Fibroblast of lung (primary cell): ENCODE results near the gene MYO1D. TPM values are rescaled to one million over a fixed set of nuclear protein-coding genes. Genes with fewer than 3 reads are reported as not detected.
"Not testable (repeated sequence)": the region's sequence is repeated elsewhere in the genome, so short reads cannot be mapped to it uniquely, and the experiment has no call there.

Experiments
- DNase-seq, 2 donors: peaks; one replicate each; pipeline versions ENCODE4 v3.0.0 to v3.0.0-alpha.2; 2010; ENCODE audit warnings: low read depth in 2 of 2
- H2AFZ ChIP-seq: 2 replicates; pipeline ENCODE4 v1.5.1; 2012; ENCODE audit warnings: low read length, control low read depth, inconsistent platforms
- H3K27ac ChIP-seq: 2 replicates; pipeline ENCODE4 v1.5.1; 2011; ENCODE audit warnings: low read length, control low read depth; ENCODE audit not compliant: insufficient read depth
- H3K27me3 ChIP-seq: 2 replicates; pipeline ENCODE4 v1.5.1; 2011; ENCODE audit warnings: mild to moderate bottlenecking, low read length; ENCODE audit not compliant: control insufficient read depth, insufficient read depth
- H3K36me3 ChIP-seq: 2 replicates; pipeline ENCODE4 v1.5.1; 2011; ENCODE audit warnings: low read length; ENCODE audit not compliant: control insufficient read depth, insufficient read depth
- H3K4me1 ChIP-seq: 2 replicates; pipeline ENCODE4 v1.5.1; 2011; ENCODE audit warnings: low read length; ENCODE audit not compliant: control insufficient read depth, insufficient read depth; ENCODE audit errors: extremely low read depth
- H3K4me2 ChIP-seq: 2 replicates; pipeline ENCODE4 v1.5.1; 2011; ENCODE audit warnings: low read length, control low read depth; ENCODE audit not compliant: insufficient read depth; ENCODE audit errors: extremely low read depth
- H3K4me3 ChIP-seq, 4 experiments: fragments of 200-600 bp in 1 of 4; sonication (generic) in 1 of 4; replicated peaks in 1 of 4; 2 replicates each; pipeline ENCODE4 v1.5.1; 2011 to 2016; ENCODE audit warnings: low read length in 4 of 4, low read depth in 3 of 4, mild to moderate bottlenecking in 3 of 4, control low read depth in 2 of 4, inconsistent platforms in 1 of 4, mixed read lengths in 1 of 4; ENCODE audit not compliant: insufficient read depth in 1 of 4; ENCODE audit errors: control extremely low read depth in 1 of 4
- H3K79me2 ChIP-seq: 2 replicates; pipeline ENCODE4 v1.5.1; 2012; ENCODE audit warnings: mild to moderate bottlenecking, low read length, inconsistent platforms; ENCODE audit not compliant: control insufficient read depth, insufficient read depth
- H3K9ac ChIP-seq: 2 replicates; pipeline ENCODE4 v1.5.1; 2011; ENCODE audit warnings: mild to moderate bottlenecking, low read length, control low read depth; ENCODE audit not compliant: insufficient read depth
- H3K9me3 ChIP-seq: 2 replicates; pipeline ENCODE4 v1.5.1; 2012; ENCODE audit warnings: low read depth, low read length; ENCODE audit not compliant: control insufficient read depth, insufficient read depth
- H4K20me1 ChIP-seq: 2 replicates; pipeline ENCODE4 v1.5.1; 2011; ENCODE audit warnings: low read length; ENCODE audit not compliant: control insufficient read depth, insufficient read depth; ENCODE audit errors: extremely low read depth
- EZH2 ChIP-seq: IDR thresholded peaks from 2 replicates; pipeline ENCODE4 v1.5.1; 2012; ENCODE audit warnings: low read length, control low read depth, mild to moderate bottlenecking; ENCODE audit errors: missing control alignments
- polyA plus RNA-seq, 2 donors: library from polyadenylated mRNA; depleted of rRNA in 1 of 2; stranded (reverse) in 1 of 2; unstranded in 1 of 2; fragments of >200 nt; gene quantifications; 2 replicates each; pipeline ENCODE4 v1.2.1, GENCODE V29; 2011 to 2012; ENCODE audit warnings: missing spikeins in 1 of 2
- total RNA-seq: library from RNA; depleted of rRNA; stranded (reverse); fragments of >200 nt; gene quantifications from 2 replicates; pipeline ENCODE4 v1.2.1, GENCODE V29; 2014
- TF ChIP-seq, protein P1 (sequence below), 2 donors: IDR thresholded peaks in 1 of 2; conservative IDR thresholded peaks in 1 of 2; 1 replicate in 1 of 2; 2 replicates in 1 of 2; pipeline ENCODE4 v1.5.1; 2011 to 2012; ENCODE audit warnings: low read length in 2 of 2, control low read depth in 1 of 2, inconsistent platforms in 1 of 2, low read depth in 1 of 2, mild to moderate bottlenecking in 1 of 2

The MYO1D gene
- total and polyA plus RNA-seq, 2 donors (not counting 1 experiment from before 2014, with no cell fraction given): 35.0 to 46.6 TPM

DNA sequence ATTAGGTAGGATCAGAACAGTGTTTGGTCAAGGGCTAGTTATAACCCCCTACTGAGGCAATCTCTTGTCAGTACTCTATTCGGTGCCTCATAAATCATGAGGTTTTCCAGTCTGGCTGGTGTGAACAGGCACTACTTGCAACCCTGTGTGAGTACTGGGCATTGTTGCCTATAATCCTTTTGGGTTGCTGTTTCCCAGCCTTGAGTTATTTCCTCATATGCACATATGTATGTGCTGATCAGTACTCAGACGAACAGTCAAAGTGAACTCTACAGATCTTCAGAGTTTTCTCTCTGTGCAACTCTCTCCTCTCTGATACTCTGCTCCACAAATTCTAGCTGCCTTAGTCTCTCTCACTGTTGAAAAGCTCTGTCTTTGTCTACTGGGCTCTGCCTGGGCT is 225.8 kb downstream of the MYO1D start:
- TF ChIP-seq, protein P1, sequence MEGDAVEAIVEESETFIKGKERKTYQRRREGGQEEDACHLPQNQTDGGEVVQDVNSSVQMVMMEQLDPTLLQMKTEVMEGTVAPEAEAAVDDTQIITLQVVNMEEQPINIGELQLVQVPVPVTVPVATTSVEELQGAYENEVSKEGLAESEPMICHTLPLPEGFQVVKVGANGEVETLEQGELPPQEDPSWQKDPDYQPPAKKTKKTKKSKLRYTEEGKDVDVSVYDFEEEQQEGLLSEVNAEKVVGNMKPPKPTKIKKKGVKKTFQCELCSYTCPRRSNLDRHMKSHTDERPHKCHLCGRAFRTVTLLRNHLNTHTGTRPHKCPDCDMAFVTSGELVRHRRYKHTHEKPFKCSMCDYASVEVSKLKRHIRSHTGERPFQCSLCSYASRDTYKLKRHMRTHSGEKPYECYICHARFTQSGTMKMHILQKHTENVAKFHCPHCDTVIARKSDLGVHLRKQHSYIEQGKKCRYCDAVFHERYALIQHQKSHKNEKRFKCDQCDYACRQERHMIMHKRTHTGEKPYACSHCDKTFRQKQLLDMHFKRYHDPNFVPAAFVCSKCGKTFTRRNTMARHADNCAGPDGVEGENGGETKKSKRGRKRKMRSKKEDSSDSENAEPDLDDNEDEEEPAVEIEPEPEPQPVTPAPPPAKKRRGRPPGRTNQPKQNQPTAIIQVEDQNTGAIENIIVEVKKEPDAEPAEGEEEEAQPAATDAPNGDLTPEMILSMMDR (conservative IDR thresholded peaks at IDR 0.05 in 1 of 2, IDR thresholded peaks at IDR 0.05 in 1 of 2; ENCODE audit: low read depth in 1 of 2, low read length in 2 of 2): no peak
- TF ChIP-seq EZH2: no peak
- Histone ChIP-seq H3K27me3 (no peaks in the 10 kb centered on the region), H3K4me2 (no peak overlapping the region), H3K9ac (no peak overlapping the region), H3K9me3 (no peaks in the 10 kb centered on the region), H3K4me3 (no peak overlapping the region), H3K79me2 (no peaks in the 10 kb centered on the region), H3K36me3 (no peaks in the 10 kb centered on the region), H2AFZ (no peak overlapping the region), H3K4me1 (no peaks in the 10 kb centered on the region), H3K27ac (no peak overlapping the region), H4K20me1 (no peaks in the 10 kb centered on the region)
- DNase-seq: no peak

DNA sequence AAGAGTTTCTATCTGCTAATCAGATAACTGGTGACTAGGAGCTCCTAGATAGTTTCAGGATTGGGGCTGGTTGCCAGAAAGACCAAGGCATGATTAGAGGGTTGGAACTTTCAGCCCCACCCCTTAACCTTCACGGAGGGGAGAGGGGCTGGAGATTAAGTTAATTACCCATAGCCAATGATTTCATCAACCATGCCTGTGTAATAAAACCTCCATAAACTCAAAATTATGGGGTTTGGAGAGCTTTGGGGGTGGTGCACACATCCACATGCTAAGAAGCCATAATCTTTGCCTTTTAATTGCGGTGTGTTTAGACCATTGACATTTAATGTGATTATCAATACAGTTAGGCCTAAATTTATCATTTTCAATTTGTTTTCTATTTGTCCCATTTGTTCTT is 228.5 kb downstream of the MYO1D start:
- Histone ChIP-seq H3K27ac (no peak overlapping the region), H2AFZ (no peak overlapping the region), H3K9me3 (no peaks in the 10 kb centered on the region), H4K20me1 (no peaks in the 10 kb centered on the region), H3K4me2 (no peak overlapping the region), H3K9ac (no peak overlapping the region), H3K36me3 (no peaks in the 10 kb centered on the region), H3K79me2 (no peaks in the 10 kb centered on the region), H3K4me1 (no peaks in the 10 kb centered on the region), H3K4me3 (no peak overlapping the region), H3K27me3 (no peaks in the 10 kb centered on the region)
- TF ChIP-seq, protein P1 (conservative IDR thresholded peaks at IDR 0.05 in 1 of 2, IDR thresholded peaks at IDR 0.05 in 1 of 2; ENCODE audit: low read depth in 1 of 2, low read length in 2 of 2): no peak
- TF ChIP-seq EZH2: no peak
- no peak for DNase-seq

DNA sequence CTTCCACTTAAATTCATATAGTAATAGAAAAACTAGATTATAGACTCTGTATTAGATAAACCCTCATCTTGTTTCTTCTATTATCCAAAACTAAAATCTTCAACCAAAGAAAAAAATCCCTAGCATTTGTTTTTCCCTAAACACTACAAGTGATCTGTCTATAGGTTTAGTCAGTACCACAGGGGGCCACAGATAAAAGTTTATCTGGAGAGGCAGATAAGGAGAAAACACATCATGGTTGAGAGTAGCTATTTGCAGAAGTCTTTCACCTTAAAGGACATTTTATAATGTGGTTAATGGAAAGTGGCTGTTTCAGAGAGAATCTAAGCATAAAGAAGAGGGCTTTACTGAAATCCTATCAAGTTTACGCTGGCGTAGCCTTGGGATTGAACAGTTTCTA is 230.0 kb downstream of the MYO1D start:
- TF ChIP-seq EZH2: no peak
- TF ChIP-seq, protein P1 (conservative IDR thresholded peaks at IDR 0.05 in 1 of 2, IDR thresholded peaks at IDR 0.05 in 1 of 2; ENCODE audit: low read depth in 1 of 2, low read length in 2 of 2): no peak
- H4K20me1 ChIP-seq: no peaks in the 10 kb centered on the region
- no peak overlapping the region for H3K4me3 ChIP-seq

DNA sequence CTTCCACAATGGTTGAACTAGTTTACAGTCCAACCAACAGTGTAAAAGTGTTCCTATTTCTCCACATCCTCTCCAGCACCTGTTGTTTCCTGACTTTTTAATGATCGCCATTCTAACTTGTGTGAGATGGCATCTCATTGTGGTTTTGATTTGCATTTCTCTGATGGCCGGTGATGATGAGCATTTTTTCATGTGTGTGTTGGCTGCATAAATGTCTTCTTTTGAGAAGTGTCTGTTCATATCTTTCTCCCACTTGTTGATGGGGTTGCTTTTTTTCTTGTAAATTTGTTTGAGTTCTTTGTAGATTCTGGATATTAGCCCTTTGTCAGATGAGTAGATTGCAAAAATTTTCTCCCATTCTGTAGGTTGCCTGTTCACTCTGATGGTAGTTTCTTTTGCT is 235.4 kb downstream of the MYO1D start:
- not testable (repeated sequence) for H3K79me2 ChIP-seq, H2AFZ ChIP-seq, H3K27ac ChIP-seq, DNase-seq, H3K9ac ChIP-seq, H4K20me1 ChIP-seq, H3K4me1 ChIP-seq, H3K4me2 ChIP-seq, H3K27me3 ChIP-seq, H3K9me3 ChIP-seq, H3K36me3 ChIP-seq, H3K4me3 ChIP-seq

More for the DNA sequence above, 230.0 kb downstream of the MYO1D start:
- Histone ChIP-seq H3K9me3 (no peaks in the 10 kb centered on the region), H2AFZ (no peak overlapping the region), H3K36me3 (no peaks in the 10 kb centered on the region), H3K27ac (no peak overlapping the region), H3K4me1 (no peaks in the 10 kb centered on the region), H3K27me3 (no peaks in the 10 kb centered on the region), H3K9ac (no peak overlapping the region), H3K79me2 (no peaks in the 10 kb centered on the region), H3K4me2 (no peak overlapping the region)
- DNase-seq: no peak
